HG03045 (cell line): ENCODE results near the gene NF2.
"Not testable (repeated sequence)": the region's sequence is repeated elsewhere in the genome, so short reads cannot be mapped to it uniquely, and the experiment has no call there.

Experiments
- ATAC-seq: cut with Tn5 transposase; IDR thresholded peaks from one replicate; pipeline ENCODE4 v1.9.1; 2021; ENCODE audit warnings: mild to moderate bottlenecking, moderate library complexity; ENCODE audit not compliant: unreplicated experiment

NF2 gene

GRCh38 chr22:29594447-29594846 lies 9.0 kb upstream of the NF2 start:
- not testable (repeated sequence) for ATAC-seq

- no peak for ATAC-seq
Measured at GRCh38 chr22:29596408-29596807, 7.0 kb upstream of the NF2 start.

GRCh38 chr22:29597871-29598683 lies 5.4 kb upstream of the NF2 start:
- not testable (repeated sequence) for ATAC-seq

GRCh38 chr22:29598684-29599020 lies 4.8 kb upstream of the NF2 start:
- no peak for ATAC-seq

- ATAC-seq, result no peak
Measured at GRCh38 chr22:29604076-29604360, 585 bp downstream of the NF2 start.

GRCh38 chr22:29605527-29605850 lies 2.1 kb downstream of the NF2 start:
- no peak for ATAC-seq

- no peak for ATAC-seq
Measured at GRCh38 chr22:29606320-29606719, 2.9 kb downstream of the NF2 start.

- ATAC-seq, result no peak
Measured at GRCh38 chr22:29607426-29607825, 4.0 kb downstream of the NF2 start.

GRCh38 chr22:29609139-29609538 lies 5.7 kb downstream of the NF2 start:
- ATAC-seq, result no peak

GRCh38 chr22:29610780-29611179 lies 7.3 kb downstream of the NF2 start:
- ATAC-seq, result no peak

- no peak for ATAC-seq
Measured at GRCh38 chr22:29615705-29616327, 12.4 kb downstream of the NF2 start.

- ATAC-seq, result no peak
Measured at GRCh38 chr22:29617922-29618629, 14.6 kb downstream of the NF2 start.

GRCh38 chr22:29621761-29622526 lies 18.5 kb downstream of the NF2 start:
- ATAC-seq, result no peak

- no peak for ATAC-seq
Measured at GRCh38 chr22:29623059-29623458, 19.6 kb downstream of the NF2 start.

GRCh38 chr22:29623553-29624169 lies 20.2 kb downstream of the NF2 start:
- no peak for ATAC-seq

GRCh38 chr22:29625090-29625825 lies 21.8 kb downstream of the NF2 start:
- no peak for ATAC-seq

GRCh38 chr22:29626497-29627195 lies 23.2 kb downstream of the NF2 start:
- ATAC-seq, result no peak

GRCh38 chr22:29627196-29627535 lies 23.7 kb downstream of the NF2 start:
- no peak for ATAC-seq

GRCh38 chr22:29628996-29629902 lies 25.8 kb downstream of the NF2 start:
- no peak for ATAC-seq
